Measurements from ENCODE around the gene WNK1.

DNA sequence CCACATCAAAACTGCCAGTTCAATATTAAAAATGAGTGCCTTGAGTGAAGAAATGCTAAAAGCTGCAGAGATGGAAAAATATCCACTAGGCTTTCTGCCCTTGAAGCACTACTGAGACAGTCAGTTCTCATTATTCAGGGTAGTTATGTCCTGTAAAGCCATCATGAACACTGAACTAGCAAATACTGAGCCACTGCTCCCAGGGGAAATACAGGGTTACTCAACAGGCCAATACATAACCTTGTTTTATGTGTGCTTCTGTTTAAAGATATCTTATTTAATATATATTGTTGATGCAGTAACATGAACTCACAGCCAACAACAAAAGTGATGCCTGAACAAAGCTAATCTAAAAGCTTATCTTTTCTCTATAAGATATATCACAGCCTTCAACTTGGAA, 193.8 kb downstream of the WNK1 start:
- TF ChIP-seq, protein P1, sequence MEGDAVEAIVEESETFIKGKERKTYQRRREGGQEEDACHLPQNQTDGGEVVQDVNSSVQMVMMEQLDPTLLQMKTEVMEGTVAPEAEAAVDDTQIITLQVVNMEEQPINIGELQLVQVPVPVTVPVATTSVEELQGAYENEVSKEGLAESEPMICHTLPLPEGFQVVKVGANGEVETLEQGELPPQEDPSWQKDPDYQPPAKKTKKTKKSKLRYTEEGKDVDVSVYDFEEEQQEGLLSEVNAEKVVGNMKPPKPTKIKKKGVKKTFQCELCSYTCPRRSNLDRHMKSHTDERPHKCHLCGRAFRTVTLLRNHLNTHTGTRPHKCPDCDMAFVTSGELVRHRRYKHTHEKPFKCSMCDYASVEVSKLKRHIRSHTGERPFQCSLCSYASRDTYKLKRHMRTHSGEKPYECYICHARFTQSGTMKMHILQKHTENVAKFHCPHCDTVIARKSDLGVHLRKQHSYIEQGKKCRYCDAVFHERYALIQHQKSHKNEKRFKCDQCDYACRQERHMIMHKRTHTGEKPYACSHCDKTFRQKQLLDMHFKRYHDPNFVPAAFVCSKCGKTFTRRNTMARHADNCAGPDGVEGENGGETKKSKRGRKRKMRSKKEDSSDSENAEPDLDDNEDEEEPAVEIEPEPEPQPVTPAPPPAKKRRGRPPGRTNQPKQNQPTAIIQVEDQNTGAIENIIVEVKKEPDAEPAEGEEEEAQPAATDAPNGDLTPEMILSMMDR (IDR thresholded peaks at IDR 0.05), result no peak
- no peak for TF ChIP-seq POLR2A (IDR thresholded peaks at IDR 0.05)

Measured in breast epithelium (tissue), 3 donors.